Endometrial microvascular endothelial cells (primary cell): ENCODE results near the gene STOX2. TPM values are rescaled to one million over a fixed set of nuclear protein-coding genes. Genes with fewer than 3 reads are reported as not detected.
"Not testable (repeated sequence)": the region's sequence is repeated elsewhere in the genome, so short reads cannot be mapped to it uniquely, and the experiment has no call there.

Source experiments
- in situ Hi-C: cut with HindIII; loops from 2 replicates; pipeline ENCODE4 v1.10.0; 2017; ENCODE audit warnings: low sequenced_read_pairs, low pct_unique_long_range_greater_than_20kb; ENCODE audit errors: inconsistent ontology term
- total RNA-seq: library from RNA; depleted of rRNA; stranded (reverse); fragments of >200 nt; gene quantifications from one replicate; pipeline ENCODE4 v1.2.3, GENCODE V29; 2015; ENCODE audit errors: inconsistent ontology term

STOX2 gene
- total RNA-seq, 1 donor from 2014 or later = not detected

GRCh38 chr4:184046148-184046547 is 141.0 kb downstream of the STOX2 start:
- in situ Hi-C loops = no loop called here

- in situ Hi-C loops = not testable (repeated sequence)
Measured at GRCh38 chr4:184051262-184051661, 146.2 kb downstream of the STOX2 start.

GRCh38 chr4:184052616-184053015 is 147.5 kb downstream of the STOX2 start:
- in situ Hi-C loops = no loop called here

GRCh38 chr4:184053434-184053833 is 148.3 kb downstream of the STOX2 start:
- in situ Hi-C loops = no loop called here

GRCh38 chr4:184056877-184057276 is 151.8 kb downstream of the STOX2 start:
- in situ Hi-C loops = no loop called here

GRCh38 chr4:184058026-184058425 is 152.9 kb downstream of the STOX2 start:
- in situ Hi-C loops = no loop called here

- in situ Hi-C loops = no loop called here
Measured at GRCh38 chr4:184059099-184059498, 154.0 kb downstream of the STOX2 start.

- in situ Hi-C loops = no loop called here
Measured at GRCh38 chr4:184061582-184061981, 156.5 kb downstream of the STOX2 start.

- in situ Hi-C loops = no loop called here
Measured at GRCh38 chr4:184062769-184063168, 157.7 kb downstream of the STOX2 start.

- in situ Hi-C loops = no loop called here
Measured at GRCh38 chr4:184064877-184065276, 159.8 kb downstream of the STOX2 start.

GRCh38 chr4:184066584-184067300 is 161.6 kb downstream of the STOX2 start:
- in situ Hi-C loops = no loop called here

- in situ Hi-C loops = no loop called here
Measured at GRCh38 chr4:184067931-184068554, 162.9 kb downstream of the STOX2 start.

Other genes with a start within 250 kb of the STOX2 start
- gene RWDD4, start 246.1 kb upstream of the STOX2 start, total RNA-seq = 29.5 TPM
- 39.5 TPM for gene TRAPPC11, start 246.0 kb upstream of the STOX2 start, total RNA-seq